H1 (cell line): ENCODE results near the gene TMEM253. TPM values are rescaled to one million over a fixed set of nuclear protein-coding genes. Genes with fewer than 3 reads are reported as not detected.

Source experiments
- GABPA ChIP-seq: IDR thresholded peaks from 2 replicates; pipeline ENCODE4 v1.6.1; 2011; ENCODE audit warnings: mild to moderate bottlenecking, low read length, moderate library complexity, borderline replicate concordance; ENCODE audit not compliant: insufficient read depth
- polyA plus RNA-seq, 7 experiments: library from polyadenylated mRNA; depleted of rRNA in 3 of 7; stranded (reverse) in 5 of 7; unstranded in 2 of 7; fragments of >200 nt in 5 of 7; fragments of 200-250 nt in 2 of 7; gene quantifications; 1 replicate in 5 of 7; 2 replicates in 1 of 7; 4 replicates in 1 of 7; pipeline versions ENCODE4 v1.2.1 to v1.2.3, GENCODE V29; 2011 to 2013; ENCODE audit warnings: missing spikeins in 2 of 7, mixed read lengths in 2 of 7
- total RNA-seq: library from RNA; stranded (reverse); fragmentation: NEBNext Ultra II Directional; extraction: Animal tissue kit (Norgen Biotek cat#: 25700); gene quantifications from 2 replicates; pipeline ENCODE4 v1.2.1, GENCODE V29; 2021

The TMEM253 gene
- total and polyA plus RNA-seq, 2 of the 8 experiments (the other 6 are each of a cell fraction or from before 2014, with no cell fraction given) = 1.9 to 2.2 TPM

GRCh38 chr14:21081521-21082142 is 19.2 kb upstream of the TMEM253 start (continued):
- no peak for TF ChIP-seq GABPA
